Lower leg skin (tissue), 4 donors: ENCODE data around the gene NUAK2. TPM values are rescaled to one million over a fixed set of nuclear protein-coding genes. Genes with fewer than 3 reads are reported as not detected.
A peak's percentile ranks its signal among the peaks of the same experiment; 100 is the strongest.
"Not testable (repeated sequence)": the region's sequence is repeated elsewhere in the genome, so short reads cannot be mapped to it uniquely, and the experiment has no call there.

ENCODE experiments used
- DNase-seq, 2 donors: peaks; one replicate each; pipeline ENCODE4 v3.0.0-alpha.2; 2019; ENCODE audit warnings: low spot score in 2 of 2
- H3K4me3 ChIP-seq: fragments of 200-600 bp; sonication (generic); 2 replicates; pipeline ENCODE4 v1.5.1; 2017; ENCODE audit warnings: mild to moderate bottlenecking, low read depth; ENCODE audit not compliant: poor library complexity, severe bottlenecking
- CTCF ChIP-seq, 3 donors: fragments of 450-650 bp; IDR thresholded peaks; one replicate each; pipeline ENCODE4 v1.5.1; 2016; ENCODE audit warnings: antibody characterized with exemption in 3 of 3, mild to moderate bottlenecking in 3 of 3, moderate library complexity in 2 of 3
- POLR2A ChIP-seq, 2 donors: fragments of 450-650 bp; IDR thresholded peaks; one replicate each; pipeline ENCODE4 v1.6.1; 2016 to 2017; ENCODE audit warnings: antibody characterized with exemption in 2 of 2, mild to moderate bottlenecking in 1 of 2, moderate library complexity in 1 of 2
- WGBS, 2 donors: methylation state at CpG; one replicate each; pipeline ENCODE4 v1.1.5; 2018; 5-methylcytosine and 5-hydroxymethylcytosine counted together
- intact Hi-C: fragments of 100-400 bp; cut with DNase I; formaldehyde crosslinking; loops from one replicate; pipeline ENCODE4 v1.15.0; 2023; ENCODE audit warnings: low total_unique reads
- total RNA-seq, 4 donors: library from RNA; depleted of rRNA; stranded (reverse); fragments of >200 nt; gene quantifications; one replicate each; pipeline ENCODE4 v1.1.0, GENCODE V29; 2016

NUAK2 gene
- total RNA-seq, 4 donors from 2014 or later, result 31.9 to 39.2 (median 32.3) TPM

- no peak for TF ChIP-seq POLR2A (IDR thresholded peaks at IDR 0.05)
- no peak for TF ChIP-seq CTCF (IDR thresholded peaks at IDR 0.05)
- 88 to 89% methylated on average over 3 of the region's 3 CpGs for WGBS, 2 donors
- intact Hi-C loops, result no loop called here
- no peak overlapping the region for H3K4me3 ChIP-seq
- DNase-seq, result no peak
Observed at GRCh38 chr1:205287076-205287475, 34.5 kb downstream of the NUAK2 start.

- intact Hi-C loops, result no loop called here
- DNase-seq, result no peak
- no peak for TF ChIP-seq CTCF (IDR thresholded peaks at IDR 0.05)
- TF ChIP-seq POLR2A (IDR thresholded peaks at IDR 0.05), result no peak
- H3K4me3 ChIP-seq, result no peak overlapping the region
- WGBS, 2 donors, result 85 to 86% methylated on average over 7 to 9 of the region's 9 CpGs
Observed at GRCh38 chr1:205286335-205286950, 35.1 kb downstream of the NUAK2 start.

GRCh38 chr1:205285381-205286101, 36.0 kb downstream of the NUAK2 start:
- no peak for TF ChIP-seq POLR2A (IDR thresholded peaks at IDR 0.05)
- no peak for TF ChIP-seq CTCF (IDR thresholded peaks at IDR 0.05)
- intact Hi-C loops, result no loop called here
- DNase-seq, result no peak
- 41 to 52% methylated on average over 12 of the region's 12 CpGs for WGBS, 2 donors
- no peak overlapping the region for H3K4me3 ChIP-seq

GRCh38 chr1:205284420-205285144, 37.0 kb downstream of the NUAK2 start:
- WGBS, 2 donors, result 28 to 52% methylated on average over 6 to 7 of the region's 7 CpGs
- no peak for TF ChIP-seq POLR2A (IDR thresholded peaks at IDR 0.05)
- no peak for TF ChIP-seq CTCF (IDR thresholded peaks at IDR 0.05)
- intact Hi-C loops, result no loop called here
- no peak overlapping the region for H3K4me3 ChIP-seq
- DNase-seq, result peak; percentile 92 to 97

GRCh38 chr1:205283270-205284147, 38.0 kb downstream of the NUAK2 start:
- H3K4me3 ChIP-seq, result no peak overlapping the region
- no peak for DNase-seq
- TF ChIP-seq POLR2A (IDR thresholded peaks at IDR 0.05), result no peak
- no peak for TF ChIP-seq CTCF (IDR thresholded peaks at IDR 0.05)
- 78 to 80% methylated on average over 15 of the region's 15 CpGs for WGBS, 2 donors
- intact Hi-C loops, result no loop called here

- intact Hi-C loops, H3K4me3 ChIP-seq, DNase-seq: not testable (repeated sequence)
- 94 to 97% methylated on average over 10 of the region's 10 CpGs for WGBS, 2 donors
Observed at GRCh38 chr1:205280666-205281395, 40.7 kb downstream of the NUAK2 start.
